NCI-H2081 (cell line): ENCODE results near the gene SV2C.
A peak's percentile ranks its signal among the peaks of the same experiment; 100 is the strongest.
"Not testable (repeated sequence)": the region's sequence is repeated elsewhere in the genome, so short reads cannot be mapped to it uniquely, and the experiment has no call there.

Source experiments
- DNase-seq, 2 experiments: peaks; one replicate each; lab custom pipeline; 2025; lab: John Stamatoyannopoulos, UW

SV2C gene

GRCh38 chr5:76204713-76205112, 121.5 kb downstream of the SV2C start:
- DNase-seq: no peak

- no peak for DNase-seq
These were observed 123.9 kb downstream of the SV2C start for GRCh38 chr5:76207120-76207519.

- DNase-seq: no peak
These were observed 126.1 kb downstream of the SV2C start for GRCh38 chr5:76209297-76209696.

- DNase-seq: no peak
These were observed 127.8 kb downstream of the SV2C start for GRCh38 chr5:76210946-76211345.

DNA sequence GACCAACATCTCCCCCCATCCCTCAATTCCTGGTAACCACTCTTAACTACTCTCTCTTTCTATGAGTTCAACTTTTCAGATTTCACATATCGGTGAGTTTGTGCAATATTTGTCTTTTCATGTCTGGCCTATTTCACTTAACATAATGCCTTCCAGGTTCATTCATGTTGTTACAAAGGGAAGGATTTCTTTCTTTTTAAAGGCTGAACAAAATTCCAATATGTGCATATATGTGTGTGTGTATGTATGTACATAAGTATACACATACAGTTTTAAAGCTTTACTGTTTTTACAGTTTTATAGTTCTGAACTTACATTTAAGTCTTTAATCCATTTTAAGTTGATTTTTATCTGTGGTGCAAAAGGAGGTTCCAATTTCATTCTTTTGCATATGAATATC, 130.7 kb downstream of the SV2C start:
- no peak for DNase-seq

- no peak for DNase-seq
These were observed 133.6 kb downstream of the SV2C start for GRCh38 chr5:76216748-76217147.

- DNase-seq: no peak
These were observed 136.5 kb downstream of the SV2C start for GRCh38 chr5:76219636-76220035.

DNA sequence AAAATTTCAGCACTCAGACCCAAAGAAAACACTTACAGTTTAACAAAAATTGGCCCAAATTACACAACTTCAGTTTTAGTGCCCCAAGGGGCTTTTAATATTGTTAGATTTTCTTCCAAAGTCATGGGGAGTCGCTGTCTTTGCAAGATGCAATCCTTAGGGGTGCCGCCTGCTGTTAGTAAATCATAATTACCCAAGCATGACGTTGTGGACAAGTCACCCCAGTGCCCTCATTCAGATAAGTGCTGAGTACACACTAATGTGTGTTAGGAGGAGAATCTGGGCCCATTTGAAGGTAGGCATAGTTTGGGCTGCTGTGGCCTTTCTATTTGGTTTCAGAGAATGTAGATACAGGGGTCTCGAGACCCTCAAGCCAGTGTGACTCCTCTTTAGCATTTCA, 138.1 kb downstream of the SV2C start:
- DNase-seq: no peak

DNA sequence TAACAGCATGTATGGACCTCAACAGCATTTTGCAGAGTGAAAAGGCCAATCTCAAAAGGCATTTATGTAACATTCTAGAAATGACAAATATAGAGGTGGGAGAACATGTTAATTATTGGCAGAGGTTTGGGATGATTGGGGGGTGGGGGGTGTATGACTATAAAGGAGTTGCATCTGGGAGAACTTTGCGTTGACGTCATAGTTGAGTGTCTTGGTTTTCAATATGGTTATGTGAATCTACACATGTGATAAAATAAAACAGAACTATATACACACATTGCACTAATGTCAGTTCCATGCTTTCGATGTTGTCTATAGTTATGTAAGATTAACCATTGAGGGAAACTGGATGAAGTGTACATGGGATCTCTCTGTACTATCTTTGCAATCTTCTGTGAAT, 139.1 kb downstream of the SV2C start:
- no peak for DNase-seq

GRCh38 chr5:76223696-76224095, 140.5 kb downstream of the SV2C start:
- no peak for DNase-seq

DNA sequence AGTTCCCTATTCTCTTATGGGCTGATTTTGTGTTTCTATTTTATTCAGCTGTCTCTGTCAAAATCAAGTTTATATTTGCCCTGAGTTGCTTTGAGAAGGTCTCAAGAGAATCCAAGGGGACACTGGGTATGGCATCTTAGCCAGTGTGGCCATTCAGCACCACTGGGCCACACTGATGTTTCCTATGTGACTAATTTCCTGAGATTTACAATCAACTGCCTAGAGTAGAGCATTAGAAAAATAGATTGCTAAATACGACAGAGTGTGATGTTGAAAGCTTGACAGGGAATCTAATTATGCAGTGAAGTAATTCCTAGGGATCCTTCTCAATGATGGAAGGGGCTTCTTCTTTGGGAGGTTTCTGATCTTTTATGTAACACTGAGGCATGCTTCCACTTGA, 141.7 kb downstream of the SV2C start:
- DNase-seq: no peak

- DNase-seq: no peak
These were observed 142.2 kb downstream of the SV2C start for GRCh38 chr5:76225336-76225735.

GRCh38 chr5:76229900-76230299, 146.7 kb downstream of the SV2C start:
- DNase-seq: no peak

DNA sequence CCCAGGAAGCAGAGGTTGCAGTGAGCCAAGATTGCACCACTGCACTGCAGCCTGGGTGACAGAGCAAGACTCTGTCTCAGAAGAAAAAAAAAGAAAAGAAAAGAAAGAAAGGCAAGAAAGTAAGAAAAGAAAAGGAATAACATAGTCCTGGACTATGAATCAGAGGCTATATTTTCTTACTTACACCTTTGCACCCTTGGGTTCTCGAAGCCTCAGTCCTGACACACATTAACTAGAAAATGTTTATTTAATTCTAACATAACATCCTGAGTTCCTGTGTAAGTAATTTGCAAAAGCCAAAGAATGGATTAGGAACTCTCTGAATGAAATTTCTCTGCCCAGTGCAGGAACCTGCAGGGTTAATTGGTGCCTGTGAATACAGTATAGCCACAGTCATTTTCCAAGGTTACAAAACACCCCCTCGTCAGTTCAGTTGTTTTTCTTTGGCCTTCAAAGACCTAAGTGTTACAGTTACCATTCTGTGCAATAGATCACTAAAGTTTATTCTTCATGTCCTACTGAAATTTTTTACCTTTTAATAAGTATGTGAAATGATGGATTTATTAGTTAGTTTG, 147.6 kb downstream of the SV2C start:
- DNase-seq: no peak

DNA sequence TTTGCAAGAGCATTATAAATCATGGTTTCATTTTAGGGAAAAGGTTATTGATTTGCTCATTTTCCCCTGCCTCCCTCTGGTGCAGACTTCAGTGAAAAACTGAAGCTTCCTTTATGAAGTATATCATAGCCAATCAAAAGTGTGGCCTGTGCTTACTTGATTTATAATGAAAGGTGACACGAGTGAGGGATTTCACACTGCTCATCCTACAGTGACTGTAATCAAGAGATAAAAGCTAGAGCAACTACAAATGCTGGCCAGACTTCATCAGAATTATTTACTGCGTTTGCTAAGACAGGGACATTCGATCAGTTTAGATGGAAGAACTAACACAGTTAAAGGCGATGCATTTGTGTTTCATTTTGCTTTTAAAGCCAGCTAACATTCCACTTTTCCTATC, 151.5 kb downstream of the SV2C start:
- DNase-seq: no peak

- DNase-seq: no peak
These were observed 153.5 kb downstream of the SV2C start for GRCh38 chr5:76236684-76237083.

GRCh38 chr5:76240336-76240735, 157.2 kb downstream of the SV2C start:
- no peak for DNase-seq

DNA sequence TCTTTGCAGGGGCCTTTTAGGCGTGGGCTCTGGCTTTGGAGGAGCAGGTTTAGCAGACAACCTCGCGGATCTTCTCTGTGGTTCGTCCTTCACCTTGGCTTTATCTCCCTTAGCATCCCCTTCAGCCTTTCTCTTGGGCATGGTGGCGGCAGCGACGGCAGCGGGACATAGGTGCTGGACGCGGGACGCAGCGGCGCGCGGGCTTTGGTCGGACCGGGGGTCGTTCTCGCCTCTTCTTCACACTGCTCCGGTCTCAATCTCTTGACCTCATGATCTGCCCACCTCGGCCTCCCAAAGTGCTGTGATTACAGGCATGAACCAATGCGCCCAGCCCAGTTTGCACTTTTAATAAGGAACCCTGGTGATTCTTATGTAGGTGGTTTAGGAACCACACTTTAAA, 159.0 kb downstream of the SV2C start:
- not testable (repeated sequence) for DNase-seq

DNA sequence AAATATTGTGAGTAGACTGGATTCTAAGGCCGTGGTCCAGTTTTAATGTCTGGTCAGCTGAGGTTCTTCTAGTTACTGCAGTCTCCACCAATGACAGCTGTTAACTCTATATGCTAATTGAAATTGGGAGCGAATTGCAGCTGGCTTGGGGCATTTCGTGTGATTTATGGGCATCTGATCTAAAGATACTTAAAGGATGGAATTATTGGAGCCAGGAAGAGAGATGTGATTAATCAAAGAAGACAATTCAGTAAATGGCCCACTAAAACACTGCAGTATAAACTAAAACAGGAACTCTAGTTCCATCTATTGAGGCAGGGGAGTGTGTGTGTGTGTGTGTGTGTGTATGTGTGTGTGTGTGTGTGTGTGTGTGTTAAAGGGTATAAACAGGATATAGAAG, 162.4 kb downstream of the SV2C start:
- no peak for DNase-seq

DNA sequence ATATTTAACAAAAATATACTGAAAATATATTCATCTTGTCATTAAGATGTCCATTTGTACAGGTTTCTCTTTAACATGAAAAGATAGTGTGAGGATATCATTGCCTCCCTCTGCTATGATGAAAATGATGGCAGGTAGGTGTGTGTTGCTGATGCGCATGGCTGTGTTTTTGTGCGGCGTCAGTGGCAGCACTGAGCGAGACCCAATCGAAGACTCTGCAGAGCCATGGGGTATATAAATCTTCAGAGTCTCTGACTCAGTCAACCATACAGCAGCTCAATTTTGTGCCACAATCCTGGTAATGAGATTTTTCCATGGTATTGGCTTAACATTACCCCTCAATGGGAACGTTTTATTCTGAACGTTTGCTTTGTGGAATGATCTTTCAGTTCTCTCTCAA, 166.4 kb downstream of the SV2C start:
- no peak for DNase-seq

GRCh38 chr5:76250463-76250862, 167.3 kb downstream of the SV2C start:
- DNase-seq: no peak

GRCh38 chr5:76251656-76252055, 168.5 kb downstream of the SV2C start:
- DNase-seq: no peak

- DNase-seq: no peak
These were observed 169.3 kb downstream of the SV2C start for GRCh38 chr5:76252437-76252836.

DNA sequence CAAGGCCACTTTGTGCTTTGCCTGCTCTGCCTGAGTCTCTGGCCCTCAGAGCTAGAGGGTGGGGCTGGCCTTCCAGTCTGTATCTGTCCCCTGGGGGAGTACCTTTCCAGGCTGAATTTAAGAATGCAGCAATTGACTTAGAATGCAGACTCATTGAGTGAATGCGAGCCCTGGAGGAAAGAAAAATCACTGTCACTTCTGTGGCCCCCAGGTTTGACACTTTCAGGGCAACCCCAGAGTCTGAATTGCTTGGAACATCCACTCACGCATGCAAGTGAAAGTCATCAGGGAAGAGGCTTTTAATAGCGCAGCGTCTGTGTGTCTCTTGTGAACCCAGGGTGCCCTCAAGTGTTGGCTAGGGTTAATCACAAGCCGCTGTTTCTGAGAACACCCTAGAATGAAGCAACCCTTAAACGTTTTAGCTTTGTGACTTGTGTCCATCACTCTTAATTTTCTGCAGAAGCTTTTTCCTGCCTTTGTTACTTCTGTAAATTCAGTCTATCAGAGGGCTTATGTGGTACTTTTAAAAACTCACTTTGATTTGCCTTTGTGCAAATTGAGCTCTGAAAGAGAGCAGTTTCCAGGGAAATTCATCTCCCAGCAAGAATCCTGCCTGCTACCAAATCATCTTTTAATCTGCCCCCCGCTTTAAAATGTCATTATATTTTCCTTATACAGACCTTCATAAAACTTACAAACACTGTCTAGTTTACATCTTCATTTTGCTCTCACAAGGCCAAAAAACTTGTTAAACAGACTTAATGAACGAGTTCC, 173.1 kb downstream of the SV2C start:
- peak; percentile 44 to 65 for DNase-seq
